ENCODE measurements around the gene PWWP2B. TPM values are rescaled to one million over a fixed set of nuclear protein-coding genes. Genes with fewer than 3 reads are reported as not detected.
"Not testable (repeated sequence)": the region's sequence is repeated elsewhere in the genome, so short reads cannot be mapped to it uniquely, and the experiment has no call there.

The PWWP2B gene
- total RNA-seq, 1 experiment from 2014 or later, result 12.2 TPM

DNA sequence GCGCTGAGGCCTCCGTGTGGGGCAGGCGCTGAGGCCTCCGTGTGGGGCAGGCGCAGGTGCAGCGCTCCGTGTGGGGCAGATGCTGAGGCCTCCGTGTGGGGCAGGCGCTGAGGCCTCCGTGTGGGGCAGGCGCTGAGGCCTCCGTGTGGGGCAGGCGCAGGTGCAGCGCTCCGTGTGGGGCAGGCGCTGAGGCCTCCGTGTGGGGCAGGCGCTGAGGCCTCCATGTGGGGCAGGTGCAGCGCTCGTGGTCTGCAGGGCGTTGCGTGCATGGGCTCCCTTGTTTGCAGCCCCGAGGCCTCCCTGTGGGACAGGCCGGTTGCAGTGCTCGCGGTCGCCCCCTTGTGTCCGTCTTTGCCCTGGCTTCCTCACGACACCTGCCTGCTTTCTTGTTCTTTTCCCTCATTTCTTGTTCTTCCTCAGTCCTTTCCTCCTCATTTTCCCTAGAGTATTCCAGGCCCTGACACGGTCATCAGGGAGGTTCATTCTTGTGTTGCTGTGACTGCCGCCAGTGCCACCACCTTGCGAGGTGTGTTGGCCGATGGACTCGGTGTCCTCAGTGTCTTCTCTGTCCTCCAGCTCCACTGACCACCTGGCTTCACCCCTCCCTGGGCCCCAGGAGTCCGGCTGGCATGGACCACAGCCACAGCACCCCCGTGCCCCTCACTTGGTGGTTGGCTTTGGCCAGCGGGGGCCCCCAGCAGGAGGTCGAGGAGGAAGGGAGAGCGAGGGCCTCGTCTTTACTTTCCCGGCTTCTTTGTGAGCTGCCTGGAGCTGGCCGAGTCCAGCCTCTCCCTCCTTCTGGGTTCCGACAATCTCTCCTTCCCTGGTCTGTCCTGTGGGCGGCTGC, 44.3 kb upstream of the PWWP2B start:
- H3K27me3 Mint-ChIP-seq (ENCODE audit: low read depth); H3K9me3 Mint-ChIP-seq; H3K36me3 Mint-ChIP-seq; H3K4me3 Mint-ChIP-seq; POLR2A ChIA-PET; H3K27ac Mint-ChIP-seq; H3K4me1 Mint-ChIP-seq: not testable (repeated sequence)
- DNase-seq (ENCODE audit: low spot score) (peak; percentile 90), ATAC-seq (peak; percentile 80)
- TF ChIP-seq, protein P1, sequence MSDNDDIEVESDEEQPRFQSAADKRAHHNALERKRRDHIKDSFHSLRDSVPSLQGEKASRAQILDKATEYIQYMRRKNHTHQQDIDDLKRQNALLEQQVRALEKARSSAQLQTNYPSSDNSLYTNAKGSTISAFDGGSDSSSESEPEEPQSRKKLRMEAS (CRISPR knock-in tag; IDR thresholded peaks at IDR 0.05), result peak; percentile 25; the same call in 1 of the 2 replicates
- TF ChIP-seq, protein P2, sequence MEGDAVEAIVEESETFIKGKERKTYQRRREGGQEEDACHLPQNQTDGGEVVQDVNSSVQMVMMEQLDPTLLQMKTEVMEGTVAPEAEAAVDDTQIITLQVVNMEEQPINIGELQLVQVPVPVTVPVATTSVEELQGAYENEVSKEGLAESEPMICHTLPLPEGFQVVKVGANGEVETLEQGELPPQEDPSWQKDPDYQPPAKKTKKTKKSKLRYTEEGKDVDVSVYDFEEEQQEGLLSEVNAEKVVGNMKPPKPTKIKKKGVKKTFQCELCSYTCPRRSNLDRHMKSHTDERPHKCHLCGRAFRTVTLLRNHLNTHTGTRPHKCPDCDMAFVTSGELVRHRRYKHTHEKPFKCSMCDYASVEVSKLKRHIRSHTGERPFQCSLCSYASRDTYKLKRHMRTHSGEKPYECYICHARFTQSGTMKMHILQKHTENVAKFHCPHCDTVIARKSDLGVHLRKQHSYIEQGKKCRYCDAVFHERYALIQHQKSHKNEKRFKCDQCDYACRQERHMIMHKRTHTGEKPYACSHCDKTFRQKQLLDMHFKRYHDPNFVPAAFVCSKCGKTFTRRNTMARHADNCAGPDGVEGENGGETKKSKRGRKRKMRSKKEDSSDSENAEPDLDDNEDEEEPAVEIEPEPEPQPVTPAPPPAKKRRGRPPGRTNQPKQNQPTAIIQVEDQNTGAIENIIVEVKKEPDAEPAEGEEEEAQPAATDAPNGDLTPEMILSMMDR (IDR thresholded peaks at IDR 0.05), result peak; percentile 72
- CTCF ChIA-PET, result interaction anchor here (0.6 to 1.5 kb wide), 11 partner anchors 8 to 129 kb away, joined by 3 to 8 read pairs (median 3); partner anchors contain the start of gene STK32C

- H3K9me3 Mint-ChIP-seq, result no peaks in the 10 kb centered on the region
- H3K27ac Mint-ChIP-seq, result no peak overlapping the region
- H3K27me3 Mint-ChIP-seq (ENCODE audit: low read depth), result peaks cover 7% of the 10 kb centered on the region
- DNase-seq (ENCODE audit: low spot score) (no peak), ATAC-seq (no peak)
- no peaks in the 10 kb centered on the region for H3K36me3 Mint-ChIP-seq
- POLR2A ChIA-PET, result no interaction called here
- CTCF ChIA-PET, result interaction anchor here (0.6 to 1.5 kb wide), 11 partner anchors 7 to 130 kb away, joined by 3 to 8 read pairs (median 3); partner anchors contain the start of gene STK32C
- TF ChIP-seq OVOL2 (CRISPR knock-in tag; IDR thresholded peaks at IDR 0.05; ENCODE audit: borderline replicate concordance), result no peak
- no peaks in the 10 kb centered on the region for H3K4me1 Mint-ChIP-seq
- H3K4me3 Mint-ChIP-seq, result no peak overlapping the region
Measured at GRCh38 chr10:132353456-132354355, 43.3 kb upstream of the PWWP2B start.

- POLR2A ChIA-PET, result no interaction called here
- Mint-ChIP-seq H3K9me3 (no peaks in the 10 kb centered on the region), H3K36me3 (no peaks in the 10 kb centered on the region), H3K4me3 (no peak overlapping the region), H3K4me1 (no peaks in the 10 kb centered on the region), H3K27me3 (ENCODE audit: low read depth) (peaks cover 7% of the 10 kb centered on the region), H3K27ac (no peak overlapping the region)
- DNase-seq (ENCODE audit: low spot score) (no peak), ATAC-seq (no peak; the same call in 1 of the 2 replicates)
- CTCF ChIA-PET, result interaction anchor here (1.4 to 1.8 kb wide), 3 partner anchors 33 to 132 kb away, joined by 3 to 6 read pairs (median 5); no protein-coding TSS in a partner anchor
- no peak for TF ChIP-seq FOXK1 (CRISPR knock-in tag; IDR thresholded peaks at IDR 0.05)
Measured at GRCh38 chr10:132354356-132355094, 42.5 kb upstream of the PWWP2B start.

DNA sequence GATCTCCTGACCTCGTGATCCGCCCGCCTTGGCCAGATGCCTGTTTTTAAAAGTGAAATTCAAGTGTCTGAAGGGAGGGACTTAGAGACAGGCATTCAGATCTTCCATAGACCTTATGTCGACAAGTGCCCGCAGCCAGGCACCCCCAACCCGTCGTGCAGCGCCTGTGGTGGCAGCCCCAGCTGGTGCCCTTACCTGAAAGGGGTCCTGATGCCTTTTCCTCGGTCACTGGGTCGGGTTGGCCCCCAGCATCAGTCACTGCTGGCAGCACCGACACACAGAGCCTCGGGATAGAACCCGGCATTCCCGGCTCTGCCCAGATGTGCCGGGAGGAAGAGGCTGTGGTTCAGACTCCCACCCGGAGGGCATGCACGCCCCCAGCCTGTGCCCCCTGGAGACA, 41.7 kb upstream of the PWWP2B start:
- DNase-seq (ENCODE audit: low spot score), result no peak
- Mint-ChIP-seq H3K27ac (no peak overlapping the region), H3K36me3 (no peaks in the 10 kb centered on the region), H3K9me3 (no peaks in the 10 kb centered on the region), H3K4me1 (no peaks in the 10 kb centered on the region), H3K27me3 (ENCODE audit: low read depth) (peaks cover 7% of the 10 kb centered on the region), H3K4me3 (no peak overlapping the region)
- TF ChIP-seq ATF2 (CRISPR knock-in tag; IDR thresholded peaks at IDR 0.05; ENCODE audit: borderline replicate concordance, low read depth), result no peak
- TF ChIP-seq TCF7 (CRISPR knock-in tag; IDR thresholded peaks at IDR 0.05; ENCODE audit: low read depth), result no peak
- no peak for TF ChIP-seq GRHL2 (CRISPR knock-in tag; IDR thresholded peaks at IDR 0.05; ENCODE audit: insufficient replicate concordance, severe bottlenecking)
- TF ChIP-seq, protein P3, sequence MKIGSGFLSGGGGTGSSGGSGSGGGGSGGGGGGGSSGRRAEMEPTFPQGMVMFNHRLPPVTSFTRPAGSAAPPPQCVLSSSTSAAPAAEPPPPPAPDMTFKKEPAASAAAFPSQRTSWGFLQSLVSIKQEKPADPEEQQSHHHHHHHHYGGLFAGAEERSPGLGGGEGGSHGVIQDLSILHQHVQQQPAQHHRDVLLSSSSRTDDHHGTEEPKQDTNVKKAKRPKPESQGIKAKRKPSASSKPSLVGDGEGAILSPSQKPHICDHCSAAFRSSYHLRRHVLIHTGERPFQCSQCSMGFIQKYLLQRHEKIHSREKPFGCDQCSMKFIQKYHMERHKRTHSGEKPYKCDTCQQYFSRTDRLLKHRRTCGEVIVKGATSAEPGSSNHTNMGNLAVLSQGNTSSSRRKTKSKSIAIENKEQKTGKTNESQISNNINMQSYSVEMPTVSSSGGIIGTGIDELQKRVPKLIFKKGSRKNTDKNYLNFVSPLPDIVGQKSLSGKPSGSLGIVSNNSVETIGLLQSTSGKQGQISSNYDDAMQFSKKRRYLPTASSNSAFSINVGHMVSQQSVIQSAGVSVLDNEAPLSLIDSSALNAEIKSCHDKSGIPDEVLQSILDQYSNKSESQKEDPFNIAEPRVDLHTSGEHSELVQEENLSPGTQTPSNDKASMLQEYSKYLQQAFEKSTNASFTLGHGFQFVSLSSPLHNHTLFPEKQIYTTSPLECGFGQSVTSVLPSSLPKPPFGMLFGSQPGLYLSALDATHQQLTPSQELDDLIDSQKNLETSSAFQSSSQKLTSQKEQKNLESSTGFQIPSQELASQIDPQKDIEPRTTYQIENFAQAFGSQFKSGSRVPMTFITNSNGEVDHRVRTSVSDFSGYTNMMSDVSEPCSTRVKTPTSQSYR (CRISPR knock-in tag; IDR thresholded peaks at IDR 0.05), result no peak
- no peak for ATAC-seq
- POLR2A ChIA-PET, result no interaction called here
- CTCF ChIA-PET, result interaction anchor here (0.7 to 1.8 kb wide), 4 partner anchors 22 to 133 kb away, joined by 3 to 6 read pairs (median 4); no protein-coding TSS in a partner anchor

Data from WTC11 (cell line).